ENCODE results near the gene GCKR. TPM values are rescaled to one million over a fixed set of nuclear protein-coding genes. Genes with fewer than 3 reads are reported as not detected.

The GCKR gene, protein sequence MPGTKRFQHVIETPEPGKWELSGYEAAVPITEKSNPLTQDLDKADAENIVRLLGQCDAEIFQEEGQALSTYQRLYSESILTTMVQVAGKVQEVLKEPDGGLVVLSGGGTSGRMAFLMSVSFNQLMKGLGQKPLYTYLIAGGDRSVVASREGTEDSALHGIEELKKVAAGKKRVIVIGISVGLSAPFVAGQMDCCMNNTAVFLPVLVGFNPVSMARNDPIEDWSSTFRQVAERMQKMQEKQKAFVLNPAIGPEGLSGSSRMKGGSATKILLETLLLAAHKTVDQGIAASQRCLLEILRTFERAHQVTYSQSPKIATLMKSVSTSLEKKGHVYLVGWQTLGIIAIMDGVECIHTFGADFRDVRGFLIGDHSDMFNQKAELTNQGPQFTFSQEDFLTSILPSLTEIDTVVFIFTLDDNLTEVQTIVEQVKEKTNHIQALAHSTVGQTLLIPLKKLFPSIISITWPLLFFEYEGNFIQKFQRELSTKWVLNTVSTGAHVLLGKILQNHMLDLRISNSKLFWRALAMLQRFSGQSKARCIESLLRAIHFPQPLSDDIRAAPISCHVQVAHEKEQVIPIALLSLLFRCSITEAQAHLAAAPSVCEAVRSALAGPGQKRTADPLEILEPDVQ
- 0.27 and 1.2 TPM in 2 replicates for total RNA-seq
- 0.33 and 0.52 TPM in 2 replicates for polyA plus RNA-seq
- 0.25 and 0.48 TPM in 2 replicates for polyA plus RNA-seq (2011; cell fraction: cytosol; rRNA removed)
- polyA plus RNA-seq (2011; cell fraction: nucleus; rRNA removed), result 4.2 and 5.4 TPM in 2 replicates
- polyA plus RNA-seq (2012), result 1.4 and 4.3 TPM in 2 replicates
- polyA minus RNA-seq, result 2.3 TPM in 1 of 2 replicates, not detected in the other
- not detected for polyA minus RNA-seq (2011; cell fraction: cytosol; rRNA and poly(A)+ RNA removed)
- 0.87 and 1.9 TPM in 2 replicates for polyA minus RNA-seq (2011; cell fraction: nucleus; rRNA and poly(A)+ RNA removed)
- Bru-seq, nascent RNA, result percentile 21 among the genes with signal in this experiment
- percentile 10 among the genes with signal in this experiment for BruChase-seq, experiment 1, labeled RNA remaining after a 6-hour chase
- BruChase-seq, experiment 2, labeled RNA remaining after a 2-hour chase, result percentile 19 among the genes with signal in this experiment
- long read RNA-seq, result 0 reads

DNA sequence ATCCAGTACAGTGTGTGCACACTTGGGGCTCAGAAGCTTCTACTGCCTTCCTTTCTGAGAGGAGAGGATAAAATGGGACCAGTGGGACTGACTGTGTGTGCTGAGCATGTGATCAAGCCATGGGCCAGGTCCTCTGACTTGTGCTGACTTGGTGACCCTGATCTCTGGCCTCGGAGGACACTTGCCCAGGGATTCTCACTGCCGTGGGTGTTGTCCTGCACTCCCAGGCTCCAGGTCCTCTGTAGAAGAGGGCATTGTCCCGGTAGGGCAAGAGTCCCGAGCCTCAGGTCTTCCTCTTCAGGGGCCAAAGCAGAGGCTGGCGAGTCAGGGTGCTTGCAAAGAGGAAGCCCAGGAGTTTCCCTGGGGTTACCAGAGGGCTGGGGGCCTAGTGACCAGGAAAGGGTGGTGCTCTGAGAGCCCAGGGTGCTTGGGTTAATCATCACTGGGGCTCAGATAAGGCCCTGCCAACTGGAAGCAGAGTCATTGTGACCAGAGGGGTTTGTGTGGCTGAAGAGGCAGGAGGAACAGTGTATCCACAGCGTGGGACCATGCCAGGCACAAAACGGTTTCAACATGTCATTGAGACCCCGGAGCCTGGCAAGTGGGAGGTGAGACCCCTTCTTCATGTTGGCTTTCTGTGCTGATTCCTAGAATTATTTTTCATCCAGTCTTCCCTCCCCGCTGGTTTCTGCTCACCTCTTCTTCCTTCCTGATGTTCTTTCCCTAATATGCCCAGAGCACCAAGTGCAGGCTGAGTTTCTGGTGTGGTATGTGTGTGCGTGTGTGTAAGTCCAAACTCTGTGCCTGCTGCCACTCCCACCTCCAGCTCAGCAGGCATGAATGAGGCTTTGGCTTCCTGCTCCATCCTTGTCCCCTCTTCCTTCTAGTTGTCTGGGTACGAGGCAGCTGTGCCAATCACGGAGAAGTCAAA, at the start of gene GCKR:
TSS of gene GCKR (plus strand) at position 483 of the 931 bp plus-strand sequence. CDS start at position 549, 66 bp downstream.
- Histone ChIP-seq H3K79me2 (ENCODE audit: control insufficient read depth, insufficient read depth, low read length) (no peaks in the 10 kb centered on the region), H3K9me3 (replicated peaks; ENCODE audit: control insufficient read depth, insufficient read depth, low read length) (no peaks in the 10 kb centered on the region), H3K9ac (replicated peaks; ENCODE audit: extremely low read depth, insufficient read depth, low read length) (no peak within 1 kb of the TSS), H3K9me1 (replicated peaks; ENCODE audit: control insufficient read depth, extremely low read depth, insufficient read depth, low read length) (no peaks in the 10 kb centered on the region), H4K20me1 (replicated peaks; ENCODE audit: control insufficient read depth, extremely low read depth, insufficient read depth, low read length) (no peaks in the 10 kb centered on the region), H3K36me3 (ENCODE audit: control insufficient read depth in 2 of 2, extremely low read depth in 1 of 2, insufficient read depth in 2 of 2, low read length in 2 of 2) (peaks cover 0 to 4% of the 10 kb centered on the region in 2 experiments), H2AFZ (ENCODE audit: low read depth, low read length) (peak within 1 kb of the TSS; percentile 92), H3K4me1 (ENCODE audit: control insufficient read depth, extremely low read depth, insufficient read depth, low read length) (peaks cover 16% of the 10 kb centered on the region), H3K27me3 (ENCODE audit: control insufficient read depth in 2 of 2, insufficient read depth in 2 of 2, low read length in 2 of 2) (no peaks in the 10 kb centered on the region), H3K27ac (ENCODE audit: insufficient read depth, low read depth, low read length) (no peak within 1 kb of the TSS), H3K4me3 (replicated peaks in 1 of 3; ENCODE audit: insufficient read depth in 1 of 3, low read depth in 1 of 3, low read length in 3 of 3) (peak within 1 kb of the TSS in 1 of 3 experiments; percentile 85), H3K4me2 (ENCODE audit: insufficient read depth, low read length) (peak within 1 kb of the TSS; percentile 94)
- FAIRE-seq (peak; percentile 38), DNase-seq (ENCODE audit: low read depth, low spot score) (peak; percentile 28)
- BruUV-seq (replicated peaks), result no TSS peak
- intact Hi-C loops (cut with micrococcal nuclease), result no loop called here
- dilution Hi-C loops (cut with MboI; ENCODE audit: extremely low pct_ligation_motif_present, low sequenced_read_pairs), result no loop called here
- POLR2A ChIA-PET, result no interaction called here
- CTCF ChIA-PET, result interaction anchor here (1.3 kb wide), 1 partner anchor 13 kb away, joined by 3 read pairs; no protein-coding TSS in a partner anchor
- TF ChIP-seq, protein P1, sequence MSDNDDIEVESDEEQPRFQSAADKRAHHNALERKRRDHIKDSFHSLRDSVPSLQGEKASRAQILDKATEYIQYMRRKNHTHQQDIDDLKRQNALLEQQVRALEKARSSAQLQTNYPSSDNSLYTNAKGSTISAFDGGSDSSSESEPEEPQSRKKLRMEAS (IDR thresholded peaks at IDR 0.05; ENCODE audit: insufficient read depth, insufficient read length), result no peak
- TF ChIP-seq POLR2A (IDR thresholded peaks at IDR 0.05; ENCODE audit: low read depth, low read length) (no peak), FOS (IDR thresholded peaks at IDR 0.05; ENCODE audit: borderline replicate concordance, insufficient read depth, low read length) (peak; percentile 41), JUN (IDR thresholded peaks at IDR 0.05; ENCODE audit: borderline replicate concordance, insufficient read depth, insufficient read length, low read depth) (no peak), POLR2AphosphoS5 (IDR thresholded peaks at IDR 0.05; ENCODE audit: insufficient read depth, low read depth, low read length) (no peak), GATA2 (IDR thresholded peaks at IDR 0.05; ENCODE audit: insufficient read depth, insufficient read length, low read depth, low read length) (peak; percentile 82)
